Tracheal epithelial cell (primary cell): ENCODE data around the gene AMDHD1. TPM values are rescaled to one million over a fixed set of nuclear protein-coding genes. Genes with fewer than 3 reads are reported as not detected.

Experiments
- total RNA-seq: library from RNA; depleted of rRNA; stranded (reverse); fragments of >200 nt; gene quantifications from 2 replicates; pipeline ENCODE4 v1.2.1, GENCODE V29; 2014

Gene AMDHD1
- not detected in 2 replicates for total RNA-seq

GRCh38 chr12:95943330-95943842 lies at the start of gene AMDHD1:
TSS of gene AMDHD1 (plus strand) at chr12:95943331. CDS start at chr12:95943399, 68 bp downstream.

GRCh38 chr12:95942524-95943329 lies 404 bp upstream of the AMDHD1 start, which contains the start of gene CCDC38:
TSS of gene CCDC38 (minus strand) at chr12:95942614. CDS start at chr12:95936509, 6,105 bp downstream.

DNA sequence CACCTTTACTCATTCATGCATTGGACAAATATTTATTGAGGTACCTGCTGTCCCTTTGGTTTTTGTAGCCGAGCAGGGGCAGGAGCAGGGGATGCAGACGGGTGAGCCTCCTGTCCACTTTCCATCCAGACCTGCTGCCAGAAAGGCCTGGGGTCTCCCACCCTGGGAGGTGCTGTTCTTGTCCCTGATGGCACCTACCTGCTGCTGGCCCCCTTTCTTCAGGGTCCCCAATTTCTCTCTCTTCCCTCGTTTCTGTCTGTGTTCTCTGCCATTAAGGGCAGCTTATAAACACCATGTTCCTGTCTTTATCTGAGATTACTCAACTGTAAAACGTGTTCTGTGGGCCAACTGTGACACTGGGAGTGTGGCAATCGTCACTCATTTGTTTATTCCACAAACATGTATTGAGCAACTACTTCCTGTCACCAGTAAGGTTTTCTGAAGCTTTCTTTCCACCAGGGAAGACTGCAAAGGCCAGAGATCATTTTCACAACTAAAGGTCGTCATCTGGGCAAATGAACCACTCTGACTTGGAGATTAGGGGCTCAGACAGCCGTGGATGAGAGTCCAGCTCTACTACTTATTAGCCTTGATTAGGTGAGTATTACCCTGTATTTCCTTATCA lies 53.0 kb downstream of the AMDHD1 start, which contains the start of gene HAL:
Gene HAL, minus strand, starts transcription at position 311 of the 625 bp plus-strand sequence. CDS start 434 bp downstream, outside the sequence.

Other genes starting within 250 kb of the AMDHD1 start
- 47.5 and 108 TPM in 2 replicates for gene NTN4, start 152.6 kb upstream of the AMDHD1 start, total RNA-seq
- 7.9 and 9.6 TPM in 2 replicates for gene SNRPF, start 84.4 kb upstream of the AMDHD1 start, total RNA-seq
- not detected in 2 replicates for gene CCDC38, start 717 bp upstream of the AMDHD1 start, total RNA-seq
- gene HAL, start 53.0 kb downstream of the AMDHD1 start, total RNA-seq, result 0.21 and 0.24 TPM in 2 replicates
- gene LTA4H, start 92.3 kb downstream of the AMDHD1 start, total RNA-seq, result 150 and 179 TPM in 2 replicates